ENCODE results near the gene ZNF532. TPM values are rescaled to one million over a fixed set of nuclear protein-coding genes. Genes with fewer than 3 reads are reported as not detected.

Gene ZNF532
- total RNA-seq, 1 experiment from 2014 or later, result 258 TPM

GRCh38 chr18:58988600-58988999, 123.9 kb downstream of the ZNF532 start:
- Histone ChIP-seq H2BK120ac (ENCODE audit: low read depth, low read length, poor library complexity, severe bottlenecking) (no peak overlapping the region), H4K5ac (ENCODE audit: insufficient read length, low read depth, low read length) (no peak overlapping the region), H3K4ac (ENCODE audit: low read depth, low read length) (no peak overlapping the region), H3T11ph (ENCODE audit: low read length) (no peak overlapping the region), H3K79me2 (ENCODE audit: insufficient read depth, low read length) (no peaks in the 10 kb centered on the region; the same call in 1 of the 2 replicates), H2BK15ac (ENCODE audit: low read depth, low read length) (no peak overlapping the region), H3K23ac (ENCODE audit: insufficient read length, low read depth, low read length) (no peak overlapping the region), H2AK5ac (ENCODE audit: insufficient read length, low read length) (no peak overlapping the region), H3K18ac (ENCODE audit: insufficient read length, low read depth, low read length) (no peak overlapping the region), H3K56ac (ENCODE audit: insufficient read length, low read depth, low read length) (no peak overlapping the region), H3K14ac (ENCODE audit: insufficient read depth, low read length) (no peak overlapping the region), H3K27me3 (ENCODE audit: insufficient read depth, low read length) (no peaks in the 10 kb centered on the region), H4K20me1 (ENCODE audit: control insufficient read depth, insufficient read depth, insufficient read length) (no peaks in the 10 kb centered on the region), H2AFZ (ENCODE audit: low read length) (no peak overlapping the region), H4K91ac (ENCODE audit: insufficient read length, low read depth, low read length) (no peak overlapping the region), H2BK20ac (ENCODE audit: low read depth, low read length, poor library complexity, severe bottlenecking) (no peak overlapping the region), H3K4me2 (ENCODE audit: insufficient read depth, insufficient read length, low read length) (no peak overlapping the region), H2BK12ac (ENCODE audit: insufficient read length, low read depth, low read length) (no peak overlapping the region), H4K8ac (replicated peaks; ENCODE audit: insufficient read length, low read depth, low read length) (no peak overlapping the region), H2BK5ac (ENCODE audit: insufficient read length, low read length) (no peak overlapping the region), H3K27ac (ENCODE audit: insufficient read length, low read depth, low read length) (no peak overlapping the region), H3K9ac (ENCODE audit: extremely low read depth, insufficient read length, low read length) (no peak overlapping the region), H3K4me1 (ENCODE audit: insufficient read depth, low read length) (no peaks in the 10 kb centered on the region), H3K23me2 (ENCODE audit: insufficient read length, low read depth, low read length, poor library complexity, severe bottlenecking) (no peaks in the 10 kb centered on the region), H3K9me3 (ENCODE audit: control insufficient read depth, low read depth, low read length) (no peaks in the 10 kb centered on the region), H3K79me1 (ENCODE audit: insufficient read depth, low read depth, low read length, poor library complexity, severe bottlenecking) (no peaks in the 10 kb centered on the region)
- no peak for TF ChIP-seq CTCF (conservative IDR thresholded peaks at IDR 0.05)
- no peak overlapping the region for H3K4me3 Mint-ChIP-seq
- DNase-seq, result no peak
- WGBS (ENCODE audit: extremely low coverage, insufficient read length, low lambda C conversion rate), result no CpG with 5 or more reads among the region's 2 CpGs
- H3K27me3 Mint-ChIP-seq (ENCODE audit: low read depth), result no peaks in the 10 kb centered on the region; the same call in 1 of the 2 replicates
- H3K36me3 Mint-ChIP-seq (ENCODE audit: insufficient read depth in 1 of 3, low read depth in 3 of 3), result peaks cover 8 to 28% (median 27%) of the 10 kb centered on the region in 3 experiments; a peak in 6 of 7 replicates
- no peaks in the 10 kb centered on the region for H3K4me1 Mint-ChIP-seq
- peaks cover 0 to 2% of the 10 kb centered on the region in 2 experiments; a peak in 1 of 5 replicates for H3K9me3 Mint-ChIP-seq
- H3K27ac Mint-ChIP-seq, result no peak overlapping the region

All from H9 (cell line).